ENCODE data around the gene FKBP1B.
A peak's percentile ranks its signal among the peaks of the same experiment; 100 is the strongest.

The FKBP1B gene

GRCh38 chr2:24110660-24111303 is 61.2 kb downstream of the FKBP1B start:
- ChIA-PET CTCF (interaction anchor here (1.0 to 3.4 kb wide), 5 partner anchors 12 to 288 kb away, joined by 3 to 17 read pairs (median 4); partner anchors contain the start of gene TP53I3), POLR2A (interaction anchor here (0.6 to 1.3 kb wide), 4 partner anchors 26 to 184 kb away, joined by 3 read pairs; partner anchors contain the start of genes ATAD2B and TP53I3)
- no peak overlapping the region for H3K4me3 ChIP-seq (ENCODE audit: low read depth, low read length)
- DNase-seq (ENCODE audit: low read depth, low spot score) = no peak
- TF ChIP-seq, protein P1, sequence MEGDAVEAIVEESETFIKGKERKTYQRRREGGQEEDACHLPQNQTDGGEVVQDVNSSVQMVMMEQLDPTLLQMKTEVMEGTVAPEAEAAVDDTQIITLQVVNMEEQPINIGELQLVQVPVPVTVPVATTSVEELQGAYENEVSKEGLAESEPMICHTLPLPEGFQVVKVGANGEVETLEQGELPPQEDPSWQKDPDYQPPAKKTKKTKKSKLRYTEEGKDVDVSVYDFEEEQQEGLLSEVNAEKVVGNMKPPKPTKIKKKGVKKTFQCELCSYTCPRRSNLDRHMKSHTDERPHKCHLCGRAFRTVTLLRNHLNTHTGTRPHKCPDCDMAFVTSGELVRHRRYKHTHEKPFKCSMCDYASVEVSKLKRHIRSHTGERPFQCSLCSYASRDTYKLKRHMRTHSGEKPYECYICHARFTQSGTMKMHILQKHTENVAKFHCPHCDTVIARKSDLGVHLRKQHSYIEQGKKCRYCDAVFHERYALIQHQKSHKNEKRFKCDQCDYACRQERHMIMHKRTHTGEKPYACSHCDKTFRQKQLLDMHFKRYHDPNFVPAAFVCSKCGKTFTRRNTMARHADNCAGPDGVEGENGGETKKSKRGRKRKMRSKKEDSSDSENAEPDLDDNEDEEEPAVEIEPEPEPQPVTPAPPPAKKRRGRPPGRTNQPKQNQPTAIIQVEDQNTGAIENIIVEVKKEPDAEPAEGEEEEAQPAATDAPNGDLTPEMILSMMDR (IDR thresholded peaks at IDR 0.05; ENCODE audit: insufficient read depth, low read length, missing control alignments) = no peak

DNA sequence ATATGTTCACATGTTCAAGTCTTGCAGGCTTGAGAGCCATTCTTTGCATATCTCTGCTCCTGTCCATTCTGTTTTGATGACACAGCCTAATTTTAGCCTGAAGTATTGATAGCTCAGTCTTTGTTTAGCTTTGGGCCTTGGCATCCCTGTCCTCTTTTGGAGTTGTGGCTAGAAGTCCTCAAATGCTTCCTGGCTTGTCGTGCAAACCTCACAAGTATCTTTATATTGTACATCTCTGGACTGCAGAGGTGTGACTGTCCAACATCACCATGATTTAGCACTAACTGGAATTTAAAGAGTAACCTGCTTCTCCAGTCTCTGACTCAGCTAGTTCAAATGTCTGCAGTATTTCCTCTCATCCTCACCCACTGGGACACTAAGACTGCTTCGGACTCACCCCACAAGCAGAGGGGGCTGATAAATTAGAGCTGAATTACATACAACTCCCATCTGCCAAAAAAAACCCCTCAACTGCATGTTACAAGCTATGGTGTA is 61.9 kb downstream of the FKBP1B start:
- H3K4me3 ChIP-seq (ENCODE audit: low read depth, low read length) = no peak overlapping the region
- DNase-seq (ENCODE audit: low read depth, low spot score) = peak; percentile 56
- ChIA-PET POLR2A (interaction anchor here (0.6 to 1.3 kb wide), 3 partner anchors 64 to 184 kb away, joined by 3 read pairs; partner anchors contain the start of gene ATAD2B), CTCF (interaction anchor here (1.0 to 3.4 kb wide), 4 partner anchors 11 to 288 kb away, joined by 3 to 17 read pairs (median 4); partner anchors contain the start of gene TP53I3)
- TF ChIP-seq, protein P1 (IDR thresholded peaks at IDR 0.05; ENCODE audit: insufficient read depth, low read length, missing control alignments) = no peak
